Naive thymus-derived CD4-positive, alpha-beta T cell (primary cell): ENCODE results near the gene TNIK. TPM values are rescaled to one million over a fixed set of nuclear protein-coding genes. Genes with fewer than 3 reads are reported as not detected.

Experiments
- ATAC-seq: fragments of 150-1000 bp; cut with Tn5 transposase; 2 replicates; pipeline ENCODE4 v1.10.0; 2021; ENCODE audit warnings: mild to moderate bottlenecking, moderate library complexity
- CTCF ChIA-PET: fragments of 350-600 bp; sonication (Branson Sonifier 250); formaldehyde crosslinking; loops from one replicate; lab custom pipeline; 2021; ENCODE audit warnings: antibody characterized with exemption; lab: Charles Lee
- POLR2A ChIA-PET: fragments of 350-600 bp; sonication (Branson Sonifier 250); formaldehyde crosslinking; loops from one replicate; lab custom pipeline; 2021; ENCODE audit warnings: antibody characterized with exemption, inconsistent platforms; lab: Charles Lee
- DNase-seq, 9 donors: peaks; one replicate each; pipeline versions ENCODE4 v3.0.0 to v3.0.0-alpha.2; 2020 to 2022; ENCODE audit warnings: mixed read lengths in 1 of 9
- H3K27ac ChIP-seq: one replicate; pipeline ENCODE4 v1.7.0; 2013; ENCODE audit warnings: mild to moderate bottlenecking, low read depth, low read length, moderate library complexity
- H3K27me3 ChIP-seq, 2 donors: one replicate each; pipeline ENCODE4 v1.7.0; 2013; ENCODE audit warnings: low read length in 2 of 2, mild to moderate bottlenecking in 2 of 2, moderate library complexity in 2 of 2; ENCODE audit not compliant: control insufficient read depth in 2 of 2, insufficient read depth in 2 of 2
- H3K36me3 ChIP-seq, 3 experiments: 1 replicate in 2 of 3; 2 replicates in 1 of 3; pipeline ENCODE4 v1.7.0; 2013; ENCODE audit warnings: low read length in 3 of 3, mild to moderate bottlenecking in 3 of 3, moderate library complexity in 1 of 3; ENCODE audit not compliant: insufficient read depth in 3 of 3, control insufficient read depth in 2 of 3
- H3K4me1 ChIP-seq, 2 donors: one replicate each; pipeline ENCODE4 v1.7.0; 2013; ENCODE audit warnings: low read length in 2 of 2, mild to moderate bottlenecking in 2 of 2, moderate library complexity in 1 of 2; ENCODE audit not compliant: control insufficient read depth in 2 of 2, insufficient read depth in 2 of 2
- H3K4me3 ChIP-seq: 2 replicates; pipeline ENCODE4 v1.7.0; 2013; ENCODE audit warnings: mild to moderate bottlenecking, low read length
- H3K9me3 ChIP-seq, 3 experiments: 1 replicate in 2 of 3; 2 replicates in 1 of 3; pipeline ENCODE4 v1.7.0; 2013; ENCODE audit warnings: low read length in 3 of 3; ENCODE audit not compliant: control insufficient read depth in 2 of 3
- H3K27ac Mint-ChIP-seq, 9 donors: one replicate each; pipeline ENCODE4 v1.8.0; 2020 to 2022; ENCODE audit warnings: mixed read lengths in 9 of 9, mild to moderate bottlenecking in 8 of 9, moderate library complexity in 5 of 9, inconsistent platforms in 2 of 9
- H3K27me3 Mint-ChIP-seq, 5 donors: one replicate each; pipeline ENCODE4 v1.8.0; 2021 to 2022; ENCODE audit warnings: mixed read lengths in 5 of 5, mild to moderate bottlenecking in 1 of 5
- H3K36me3 Mint-ChIP-seq, 5 donors: one replicate each; pipeline ENCODE4 v1.8.0; 2020 to 2022; ENCODE audit warnings: mixed read lengths in 5 of 5, mild to moderate bottlenecking in 3 of 5, inconsistent platforms in 1 of 5
- H3K4me1 Mint-ChIP-seq, 7 donors: one replicate each; pipeline ENCODE4 v1.8.0; 2020 to 2022; ENCODE audit warnings: mixed read lengths in 7 of 7, mild to moderate bottlenecking in 3 of 7, inconsistent platforms in 1 of 7
- H3K4me3 Mint-ChIP-seq, 10 donors: one replicate each; pipeline ENCODE4 v1.8.0; 2020 to 2022; ENCODE audit warnings: mild to moderate bottlenecking in 10 of 10, mixed read lengths in 10 of 10, moderate library complexity in 6 of 10, inconsistent platforms in 2 of 10
- H3K9me3 Mint-ChIP-seq, 11 donors: one replicate each; pipeline ENCODE4 v1.8.0; 2020 to 2022; ENCODE audit warnings: mixed read lengths in 11 of 11, mild to moderate bottlenecking in 4 of 11, inconsistent platforms in 1 of 11, moderate library complexity in 1 of 11
- intact Hi-C, 2 donors: fragments of 100-400 bp; cut with micrococcal nuclease; formaldehyde crosslinking; loops; one replicate each; pipeline ENCODE4 v1.15.1; 2023
- polyA plus RNA-seq, 2 donors: library from polyadenylated mRNA; unstranded; fragments of 300-500 nt; fragmentation: Illumina TruSeq; gene quantifications; one replicate each; pipeline ENCODE4 v1.2.3, GENCODE V29; 2021
- total RNA-seq, 6 experiments: library from RNA in 5 of 6; stranded (reverse) in 5 of 6; gene quantifications; 1 replicate in 5 of 6; 2 replicates in 1 of 6; pipeline ENCODE4 v1.2.3 and lab custom pipeline; 2021 to 2026

The TNIK gene
- total and polyA plus RNA-seq, 7 experiments from 2014 or later, result 20.2 to 74.9 (median 66.3) TPM

DNA sequence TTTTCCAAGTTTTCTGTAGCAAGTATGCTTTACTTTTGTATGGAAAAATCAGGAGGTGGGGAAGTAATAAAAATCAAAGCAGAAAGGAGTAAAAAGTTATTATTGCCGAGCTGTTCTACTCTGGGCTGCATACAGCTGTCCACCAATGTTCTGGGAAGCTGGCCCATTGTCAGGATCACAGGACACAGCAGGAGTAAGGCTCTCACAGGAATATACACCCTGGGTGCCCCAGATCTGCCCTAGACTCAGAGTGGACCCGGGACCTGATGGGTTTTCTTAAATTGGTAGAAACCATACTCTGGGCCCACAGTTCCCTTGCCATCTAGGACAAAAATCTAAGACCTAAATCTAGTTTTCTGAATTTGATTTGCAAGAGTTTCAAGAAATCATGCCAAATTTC, 60.4 kb downstream of the TNIK start:
- Mint-ChIP-seq H3K4me1 (peaks cover 13 to 94% (median 73%) of the 10 kb centered on the region in 7 donors), H3K36me3 (peaks cover 4 to 32% (median 16%) of the 10 kb centered on the region in 5 donors), H3K9me3 (peaks cover 0 to 4% (median 0%) of the 10 kb centered on the region in 11 donors), H3K27me3 (no peaks in the 10 kb centered on the region), H3K27ac (no peak overlapping the region), H3K4me3 (no peak overlapping the region)
- ATAC-seq (no peak), DNase-seq (no peak)
- Histone ChIP-seq H3K36me3 (no peaks in the 10 kb centered on the region), H3K27me3 (no peaks in the 10 kb centered on the region), H3K27ac (no peak overlapping the region), H3K9me3 (no peaks in the 10 kb centered on the region), H3K4me3 (no peak overlapping the region), H3K4me1 (peaks cover 0 to 9% of the 10 kb centered on the region in 2 donors)
- POLR2A ChIA-PET, result no interaction called here
- intact Hi-C loops, result loop anchor here in 1 of 2 donors (2.0 kb wide), 1 partner anchor 13 kb away; no protein-coding TSS in a partner anchor
- CTCF ChIA-PET, result no interaction called here

DNA sequence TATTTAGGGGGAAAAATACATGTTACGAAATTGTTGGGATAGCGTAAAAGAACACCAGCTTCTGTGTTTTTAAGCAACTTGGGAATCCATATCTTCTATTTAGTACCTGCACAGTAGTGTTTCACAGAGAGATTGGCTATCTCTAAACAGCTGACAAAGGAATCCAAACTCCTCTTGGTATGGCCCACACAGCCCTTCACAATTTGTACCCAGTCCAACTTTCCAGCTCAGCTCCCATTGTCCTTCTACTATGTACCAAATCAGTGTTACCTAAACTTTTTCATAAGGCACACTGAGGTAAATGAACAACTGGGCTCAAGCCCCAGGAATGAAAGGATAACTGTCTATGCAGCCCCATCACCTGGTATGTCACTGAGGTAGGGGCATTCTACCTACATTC, 61.9 kb downstream of the TNIK start:
- Histone ChIP-seq H3K4me1 (peaks cover 0 to 9% of the 10 kb centered on the region in 2 donors), H3K27ac (no peak overlapping the region), H3K4me3 (no peak overlapping the region), H3K27me3 (no peaks in the 10 kb centered on the region), H3K9me3 (no peaks in the 10 kb centered on the region), H3K36me3 (no peaks in the 10 kb centered on the region)
- CTCF ChIA-PET, result no interaction called here
- peaks cover 0 to 9% (median 0%) of the 10 kb centered on the region in 11 donors for H3K9me3 Mint-ChIP-seq
- no peak overlapping the region for H3K4me3 Mint-ChIP-seq
- H3K36me3 Mint-ChIP-seq, result peaks cover 4 to 40% (median 28%) of the 10 kb centered on the region in 5 donors
- H3K4me1 Mint-ChIP-seq, result peaks cover 12 to 92% (median 68%) of the 10 kb centered on the region in 7 donors
- intact Hi-C loops, result no loop called here
- peak overlapping the region in 2 of 9 donors; percentile 32 to 64 for H3K27ac Mint-ChIP-seq
- POLR2A ChIA-PET, result no interaction called here
- DNase-seq (no peak), ATAC-seq (no peak)
- no peaks in the 10 kb centered on the region for H3K27me3 Mint-ChIP-seq

DNA sequence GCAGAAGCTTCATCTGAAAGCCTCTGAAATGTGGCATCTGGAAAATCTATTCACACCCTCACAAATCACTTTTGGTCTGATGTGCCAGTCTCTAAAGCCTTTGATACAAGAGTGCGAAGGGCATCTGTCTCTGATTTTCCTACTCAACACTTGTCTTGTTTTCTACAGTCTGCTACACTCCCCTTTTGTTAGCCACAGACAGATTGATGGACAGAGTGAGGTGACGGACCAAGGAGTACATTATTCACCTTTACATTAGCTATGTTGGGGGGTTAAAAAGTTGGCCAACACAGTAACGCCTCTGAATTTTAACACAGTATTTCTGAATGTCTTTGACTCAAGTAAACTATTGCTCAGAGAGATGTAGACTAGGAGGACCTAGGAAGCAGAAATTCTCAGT, 63.1 kb downstream of the TNIK start:
- Mint-ChIP-seq H3K27ac (peak overlapping the region in 1 of 9 donors; percentile 11), H3K9me3 (peaks cover 0 to 18% (median 1%) of the 10 kb centered on the region in 11 donors), H3K4me3 (no peak overlapping the region), H3K27me3 (no peaks in the 10 kb centered on the region), H3K4me1 (peaks cover 13 to 80% (median 58%) of the 10 kb centered on the region in 7 donors), H3K36me3 (peaks cover 0 to 36% (median 30%) of the 10 kb centered on the region in 5 donors)
- H3K27ac ChIP-seq, result no peak overlapping the region
- no peak overlapping the region for H3K4me3 ChIP-seq
- intact Hi-C loops, result no loop called here
- H3K27me3 ChIP-seq, result no peaks in the 10 kb centered on the region
- H3K36me3 ChIP-seq, result no peaks in the 10 kb centered on the region
- no peak for DNase-seq
- CTCF ChIA-PET, result interaction anchor here (0.6 kb wide), 1 partner anchor 285 kb away, joined by 3 read pairs; no protein-coding TSS in a partner anchor
- POLR2A ChIA-PET, result interaction anchor here (0.6 kb wide), 1 partner anchor 265 kb away, joined by 4 read pairs; no protein-coding TSS in a partner anchor
- H3K9me3 ChIP-seq, result peaks cover 0 to 2% (median 0%) of the 10 kb centered on the region in 3 experiments
- peaks cover 0 to 8% of the 10 kb centered on the region in 2 donors for H3K4me1 ChIP-seq
- ATAC-seq, result no peak

DNA sequence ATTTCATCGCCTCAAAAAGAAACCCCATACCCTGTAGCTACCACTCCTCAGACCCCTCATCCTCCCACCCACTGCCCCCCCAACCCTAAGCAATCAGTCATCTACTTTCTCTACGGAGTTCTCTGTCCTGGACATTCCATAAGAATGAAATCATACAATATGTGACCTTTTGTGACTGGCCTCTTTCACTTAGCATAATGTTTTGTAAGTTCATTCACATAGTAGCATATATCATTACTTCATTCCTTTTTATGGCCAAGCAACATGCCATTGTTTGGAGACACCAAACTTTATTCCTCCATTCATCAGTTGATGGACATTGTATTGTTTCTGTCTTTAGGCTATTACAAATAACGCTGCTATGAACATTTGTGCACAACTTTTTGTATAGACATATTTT, 64.2 kb downstream of the TNIK start:
- Mint-ChIP-seq H3K4me3 (no peak overlapping the region), H3K4me1 (peaks cover 9 to 80% (median 55%) of the 10 kb centered on the region in 7 donors)
- intact Hi-C loops, result no loop called here

DNA sequence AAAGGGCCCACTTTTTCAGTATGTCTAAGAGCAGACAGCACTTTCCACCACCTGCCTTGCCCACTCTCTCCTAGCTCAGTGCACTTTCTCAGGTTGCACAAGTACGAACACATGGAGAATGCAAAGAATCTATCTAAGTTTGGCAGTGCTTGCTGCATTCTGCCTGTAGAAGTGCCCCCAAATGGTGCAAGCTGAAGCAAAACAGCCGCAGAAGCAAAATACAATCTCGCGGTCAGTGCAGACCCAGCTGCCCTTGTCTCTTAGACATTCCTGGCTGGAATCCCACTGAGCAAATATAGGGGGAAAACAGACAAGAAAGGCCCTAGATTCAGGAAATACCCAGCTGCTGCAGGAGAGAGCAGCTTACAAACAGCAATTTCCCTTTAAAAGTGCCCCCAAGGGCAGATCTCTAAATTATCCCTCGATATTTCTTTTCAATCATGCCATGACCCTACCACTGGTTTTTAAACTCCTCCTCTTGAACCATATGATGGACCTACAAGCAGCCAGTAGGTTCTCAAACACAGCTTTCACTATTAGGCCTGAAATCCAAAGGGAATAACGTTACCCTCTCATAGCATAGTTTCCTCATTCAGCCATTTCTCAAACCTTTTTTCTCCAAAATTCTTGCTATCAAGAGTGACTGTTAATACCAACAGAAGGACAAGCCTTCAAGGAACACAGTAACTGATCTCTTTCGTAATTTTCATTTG, 67.0 kb downstream of the TNIK start:
- no peak overlapping the region for H3K27ac ChIP-seq
- H3K9me3 ChIP-seq, result peaks cover 0 to 14% (median 4%) of the 10 kb centered on the region in 3 experiments
- ATAC-seq (no peak), DNase-seq (no peak)
- no peaks in the 10 kb centered on the region for H3K27me3 ChIP-seq
- no peaks in the 10 kb centered on the region for H3K36me3 ChIP-seq
- Mint-ChIP-seq H3K27me3 (no peaks in the 10 kb centered on the region), H3K4me1 (peaks cover 13 to 79% (median 62%) of the 10 kb centered on the region in 7 donors), H3K4me3 (no peak overlapping the region), H3K36me3 (peaks cover 0 to 47% (median 41%) of the 10 kb centered on the region in 5 donors), H3K9me3 (peaks cover 0 to 33% (median 13%) of the 10 kb centered on the region in 11 donors), H3K27ac (no peak overlapping the region)
- peaks cover 0 to 3% of the 10 kb centered on the region in 2 donors for H3K4me1 ChIP-seq
- H3K4me3 ChIP-seq, result no peak overlapping the region
- ChIA-PET CTCF (no interaction called here), POLR2A (no interaction called here)
- intact Hi-C loops, result no loop called here

More for the DNA sequence above, 64.2 kb downstream of the TNIK start:
- Histone ChIP-seq H3K9me3 (peaks cover 0 to 13% (median 3%) of the 10 kb centered on the region in 3 experiments), H3K4me1 (no peaks in the 10 kb centered on the region), H3K36me3 (no peaks in the 10 kb centered on the region), H3K27me3 (no peaks in the 10 kb centered on the region), H3K27ac (no peak overlapping the region), H3K4me3 (no peak overlapping the region)
- no peak for ATAC-seq
- POLR2A ChIA-PET, result no interaction called here
- CTCF ChIA-PET, result no interaction called here
- Mint-ChIP-seq H3K27ac (peak overlapping the region in 1 of 9 donors; percentile 41), H3K9me3 (peaks cover 0 to 29% (median 12%) of the 10 kb centered on the region in 11 donors), H3K36me3 (peaks cover 0 to 41% (median 40%) of the 10 kb centered on the region in 5 donors), H3K27me3 (no peaks in the 10 kb centered on the region)
- DNase-seq, result no peak

DNA sequence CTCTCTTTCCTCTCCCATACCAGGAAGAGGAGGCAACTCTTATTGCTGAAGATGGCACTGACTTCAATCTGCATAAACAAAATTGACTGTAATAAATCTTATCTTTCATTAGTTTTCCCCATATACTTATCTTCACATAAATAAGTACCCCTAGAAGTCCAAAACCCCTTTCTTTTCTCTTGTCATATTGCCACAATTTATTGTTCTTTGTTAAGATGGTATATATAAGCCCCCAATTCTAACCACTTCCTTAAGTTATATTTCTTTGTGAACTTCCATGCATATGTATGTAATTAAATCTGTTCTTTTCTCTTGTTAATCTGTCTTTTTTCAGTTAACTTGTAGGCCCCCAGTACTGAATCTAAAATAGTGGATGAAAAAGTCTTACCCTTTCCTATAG, 68.8 kb downstream of the TNIK start:
- Histone ChIP-seq H3K4me3 (no peak overlapping the region), H3K4me1 (peaks cover 0 to 3% of the 10 kb centered on the region in 2 donors), H3K27me3 (no peaks in the 10 kb centered on the region), H3K9me3 (peaks cover 0 to 14% (median 4%) of the 10 kb centered on the region in 3 experiments), H3K36me3 (no peaks in the 10 kb centered on the region), H3K27ac (no peak overlapping the region)
- DNase-seq, result no peak
- no peak overlapping the region for H3K4me3 Mint-ChIP-seq
- CTCF ChIA-PET, result no interaction called here
- H3K27me3 Mint-ChIP-seq, result no peaks in the 10 kb centered on the region
- POLR2A ChIA-PET, result no interaction called here
- H3K4me1 Mint-ChIP-seq, result peaks cover 12 to 80% (median 67%) of the 10 kb centered on the region in 7 donors
- H3K9me3 Mint-ChIP-seq, result peaks cover 0 to 33% (median 13%) of the 10 kb centered on the region in 11 donors
- intact Hi-C loops, result loop anchor here in 1 of 2 donors (2.0 kb wide), 1 partner anchor 15 kb away; no protein-coding TSS in a partner anchor
- H3K36me3 Mint-ChIP-seq, result peaks cover 0 to 49% (median 38%) of the 10 kb centered on the region in 5 donors
- no peak for ATAC-seq
- H3K27ac Mint-ChIP-seq, result no peak overlapping the region
